ENCODE results near the gene GPC1.

- TF ChIP-seq ZBTB26 (CRISPR knock-in tag; IDR thresholded peaks at IDR 0.05; ENCODE audit: borderline replicate concordance) (peak; percentile 76; the same call in 1 of the 2 replicates), MLXIP (CRISPR knock-in tag; IDR thresholded peaks at IDR 0.05; ENCODE audit: borderline replicate concordance) (no peak), ZBTB25 (CRISPR knock-in tag; IDR thresholded peaks at IDR 0.05) (peak; percentile 72; the same call in 1 of the 2 replicates), ZNF441 (CRISPR knock-in tag; IDR thresholded peaks at IDR 0.05; ENCODE audit: borderline replicate concordance) (no peak), NR2F6 (IDR thresholded peaks at IDR 0.05) (no peak), NR2F6 (CRISPR knock-in tag; IDR thresholded peaks at IDR 0.05) (peak; percentile 38; the same call in 1 of the 2 replicates)
Observed at GRCh38 chr2:240437861-240438809, 2.7 kb downstream of the GPC1 start.
